Measurements from ENCODE around the gene GPR62.

- TF ChIP-seq POLR2A (IDR thresholded peaks at IDR 0.05; ENCODE audit: extremely low read depth, insufficient read length) (peak; percentile 74), CTCF (IDR thresholded peaks at IDR 0.05; ENCODE audit: low read depth, low read length) (no peak)
These were observed 20.0 kb downstream of the GPR62 start, which contains the start of gene ABHD14A for GRCh38 chr3:51974963-51975851.
